GM18909 (cell line): ENCODE results near the gene SOBP.
A peak's percentile ranks its signal among the peaks of the same experiment; 100 is the strongest.

Source experiments
- ATAC-seq: cut with Tn5 transposase; IDR thresholded peaks from one replicate; pipeline ENCODE4 v1.9.1; 2021; ENCODE audit warnings: mild to moderate bottlenecking; ENCODE audit not compliant: unreplicated experiment, poor library complexity

Gene SOBP

GRCh38 chr6:107668743-107669474, 179.0 kb downstream of the SOBP start:
- ATAC-seq = peak; percentile 90

- peak; percentile 35 for ATAC-seq
Measured at GRCh38 chr6:107670792-107671199, 180.9 kb downstream of the SOBP start.

GRCh38 chr6:107673076-107673494, 183.2 kb downstream of the SOBP start:
- no peak for ATAC-seq

- peak; percentile 87 for ATAC-seq
Measured at GRCh38 chr6:107674995-107675738, 185.2 kb downstream of the SOBP start.

GRCh38 chr6:107676042-107676441, 186.1 kb downstream of the SOBP start:
- ATAC-seq = no peak

GRCh38 chr6:107677399-107677798, 187.5 kb downstream of the SOBP start:
- ATAC-seq = no peak

GRCh38 chr6:107679457-107679856, 189.5 kb downstream of the SOBP start:
- no peak for ATAC-seq

GRCh38 chr6:107682721-107683120, 192.8 kb downstream of the SOBP start:
- ATAC-seq = no peak

- ATAC-seq = no peak
Measured at GRCh38 chr6:107683183-107683582, 193.3 kb downstream of the SOBP start.

- no peak for ATAC-seq
Measured at GRCh38 chr6:107684996-107685395, 195.1 kb downstream of the SOBP start.

GRCh38 chr6:107689190-107689589, 199.3 kb downstream of the SOBP start:
- ATAC-seq = no peak

GRCh38 chr6:107689951-107690642, 200.2 kb downstream of the SOBP start:
- ATAC-seq = no peak

- ATAC-seq = no peak
Measured at GRCh38 chr6:107690643-107691061, 200.7 kb downstream of the SOBP start.

GRCh38 chr6:107691062-107691751, 201.3 kb downstream of the SOBP start:
- ATAC-seq = no peak

GRCh38 chr6:107692351-107692750, 202.4 kb downstream of the SOBP start:
- no peak for ATAC-seq

GRCh38 chr6:107695061-107695720, 205.3 kb downstream of the SOBP start:
- ATAC-seq = no peak

- ATAC-seq = no peak
Measured at GRCh38 chr6:107697682-107698081, 207.8 kb downstream of the SOBP start.

GRCh38 chr6:107698146-107698545, 208.2 kb downstream of the SOBP start:
- ATAC-seq = no peak

GRCh38 chr6:107699254-107699653, 209.3 kb downstream of the SOBP start:
- no peak for ATAC-seq

- ATAC-seq = no peak
Measured at GRCh38 chr6:107699697-107700325, 209.9 kb downstream of the SOBP start.
